ENCODE results near the gene WNT4. TPM values are rescaled to one million over a fixed set of nuclear protein-coding genes. Genes with fewer than 3 reads are reported as not detected.
A peak's percentile ranks its signal among the peaks of the same experiment; 100 is the strongest.

Gene WNT4
- total RNA-seq, 4 donors from 2014 or later, result 9.4 to 18.8 (median 14.5) TPM

- TF ChIP-seq POLR2A (IDR thresholded peaks at IDR 0.05), result no peak
- no peak for TF ChIP-seq CTCF (IDR thresholded peaks at IDR 0.05)
- intact Hi-C loops (cut with DNase I; ENCODE audit: low total_unique reads), result loop anchor here (10.0 kb wide), 1 partner anchor 135 kb away; no protein-coding TSS in a partner anchor
These were observed 3.1 kb downstream of the WNT4 start for GRCh38 chr1:22139817-22140216.

GRCh38 chr1:22139066-22139594 lies 3.8 kb downstream of the WNT4 start:
- DNase-seq (ENCODE audit: low spot score in 2 of 2), result no peak
- intact Hi-C loops (cut with DNase I; ENCODE audit: low total_unique reads), result loop anchor here (10.0 kb wide), 1 partner anchor 136 kb away; no protein-coding TSS in a partner anchor
- no peak overlapping the region for H3K4me3 ChIP-seq (ENCODE audit: low read depth, poor library complexity, severe bottlenecking)
- WGBS, 2 donors, result 55 to 56% methylated on average over 15 of the region's 15 CpGs
- TF ChIP-seq POLR2A (IDR thresholded peaks at IDR 0.05), result no peak
- TF ChIP-seq CTCF (IDR thresholded peaks at IDR 0.05), result no peak

More at GRCh38 chr1:22139817-22140216, 3.1 kb downstream of the WNT4 start:
- no peak for DNase-seq (ENCODE audit: low spot score in 2 of 2)
- 63 to 81% methylated on average over 11 of the region's 12 CpGs for WGBS, 2 donors
- H3K4me3 ChIP-seq (ENCODE audit: low read depth, poor library complexity, severe bottlenecking), result no peak overlapping the region

GRCh38 chr1:22137004-22137720 lies 5.7 kb downstream of the WNT4 start:
- 45 to 49% methylated on average over 11 to 16 of the region's 16 CpGs for WGBS, 2 donors

GRCh38 chr1:22133931-22134324 lies 9.0 kb downstream of the WNT4 start:
- TF ChIP-seq CTCF (IDR thresholded peaks at IDR 0.05) (no peak), POLR2A (IDR thresholded peaks at IDR 0.05) (no peak)
- intact Hi-C loops (cut with DNase I; ENCODE audit: low total_unique reads), result loop anchor here (10.0 kb wide), 1 partner anchor 141 kb away; no protein-coding TSS in a partner anchor
- WGBS, 2 donors, result 31 to 55% methylated on average over 15 of the region's 15 CpGs
- DNase-seq (ENCODE audit: low spot score in 2 of 2), result no peak
- H3K4me3 ChIP-seq (ENCODE audit: low read depth, poor library complexity, severe bottlenecking), result no peak overlapping the region

More at GRCh38 chr1:22137004-22137720, 5.7 kb downstream of the WNT4 start:
- H3K4me3 ChIP-seq (ENCODE audit: low read depth, poor library complexity, severe bottlenecking), result no peak overlapping the region
- intact Hi-C loops (cut with DNase I; ENCODE audit: low total_unique reads), result loop anchor here (10.0 kb wide), 1 partner anchor 138 kb away; no protein-coding TSS in a partner anchor
- DNase-seq (ENCODE audit: low spot score in 2 of 2), result peak in 1 of 2 donors; percentile 46
- TF ChIP-seq CTCF (IDR thresholded peaks at IDR 0.05) (no peak), POLR2A (IDR thresholded peaks at IDR 0.05) (no peak)

- intact Hi-C loops (cut with DNase I; ENCODE audit: low total_unique reads), result loop anchor here (10.0 kb wide), 1 partner anchor 141 kb away; no protein-coding TSS in a partner anchor
- no peak for DNase-seq (ENCODE audit: low spot score in 2 of 2)
- WGBS, 2 donors, result 50 to 62% methylated on average over 14 of the region's 16 CpGs
- TF ChIP-seq POLR2A (IDR thresholded peaks at IDR 0.05) (no peak), CTCF (IDR thresholded peaks at IDR 0.05) (no peak)
- no peak overlapping the region for H3K4me3 ChIP-seq (ENCODE audit: low read depth, poor library complexity, severe bottlenecking)
These were observed 9.5 kb downstream of the WNT4 start for GRCh38 chr1:22133247-22133930.
